NOMO-1 treated with DMSO at 0.1 percent for 48 hours (cell line): ENCODE data around the gene BTBD18.
A peak's percentile ranks its signal among the peaks of the same experiment; 100 is the strongest.

Experiments
- DNase-seq: peaks from one replicate; lab custom pipeline; 2025; ENCODE audit not compliant: unreplicated experiment; lab: John Stamatoyannopoulos, UW

Gene BTBD18

DNA sequence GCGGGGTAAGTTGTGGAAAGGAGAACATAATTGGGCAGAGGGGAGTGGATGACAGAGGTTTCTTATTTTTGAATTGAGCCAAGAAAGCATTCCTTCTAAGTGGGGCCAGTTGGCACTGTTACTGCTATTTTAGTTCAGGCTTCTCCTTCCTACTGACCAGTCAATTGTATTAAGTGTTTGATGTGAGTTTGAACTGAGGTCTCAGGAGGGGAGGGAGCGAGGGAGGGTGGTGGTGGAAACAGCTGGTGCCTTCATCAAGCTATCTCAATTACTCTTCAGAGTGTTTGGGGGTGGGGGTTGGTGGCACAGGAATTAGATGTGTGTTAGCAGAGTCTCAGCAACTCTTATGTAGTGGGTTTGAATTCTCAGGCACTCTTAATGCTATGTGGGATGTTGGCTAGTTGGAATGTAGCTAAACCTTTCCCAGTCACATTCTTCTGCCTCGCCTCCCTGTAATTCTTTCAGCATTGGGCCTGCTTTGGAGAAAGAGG lies 24.5 kb upstream of the BTBD18 start:
- DNase-seq: no peak

DNA sequence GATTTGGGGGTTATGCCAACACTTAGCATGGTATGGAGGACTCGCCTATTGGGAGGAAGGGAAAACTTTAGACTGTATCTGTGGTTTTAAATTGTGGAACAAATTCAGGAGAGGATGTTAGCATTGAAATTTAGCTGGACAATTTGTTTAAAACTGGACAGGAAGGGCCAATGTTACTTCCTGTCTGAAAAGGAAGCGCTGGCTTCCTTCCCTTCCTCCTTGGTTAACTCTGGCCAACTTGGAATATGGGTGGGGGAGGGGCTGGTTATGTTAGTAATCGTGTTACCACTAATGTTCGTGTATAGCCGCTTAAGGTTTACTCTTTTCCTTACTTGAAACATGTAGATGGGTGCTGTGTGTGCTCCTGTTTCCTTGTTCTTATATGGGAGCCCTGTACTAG lies 23.9 kb upstream of the BTBD18 start:
- no peak for DNase-seq

DNA sequence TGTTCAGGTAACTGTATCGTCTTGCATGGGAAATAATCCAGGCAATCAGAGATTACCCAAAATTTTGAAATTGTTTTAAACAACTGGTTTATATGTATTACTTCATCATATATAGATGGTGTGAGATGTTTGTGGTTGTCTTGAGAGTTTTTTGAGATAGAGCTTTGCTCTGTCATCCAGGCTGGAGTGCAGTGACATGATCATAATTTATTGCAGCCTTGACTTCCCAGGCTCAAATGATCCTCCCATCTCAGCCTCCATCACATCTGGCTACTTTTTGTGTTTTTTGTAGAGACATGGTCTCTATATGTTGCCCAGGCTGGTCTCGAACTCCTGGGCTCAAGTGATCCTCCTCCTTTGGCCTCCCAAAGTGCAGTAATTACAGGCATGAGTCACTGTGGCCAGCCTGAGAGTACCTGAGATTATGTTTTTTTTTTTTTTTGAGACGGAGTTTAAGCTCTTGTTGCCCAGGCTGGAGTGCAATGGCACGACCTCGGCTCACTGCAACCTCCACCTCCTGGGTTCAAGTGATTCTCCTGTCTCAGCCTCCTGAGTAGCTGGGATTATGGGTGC lies 21.5 kb upstream of the BTBD18 start:
- DNase-seq: no peak

DNA sequence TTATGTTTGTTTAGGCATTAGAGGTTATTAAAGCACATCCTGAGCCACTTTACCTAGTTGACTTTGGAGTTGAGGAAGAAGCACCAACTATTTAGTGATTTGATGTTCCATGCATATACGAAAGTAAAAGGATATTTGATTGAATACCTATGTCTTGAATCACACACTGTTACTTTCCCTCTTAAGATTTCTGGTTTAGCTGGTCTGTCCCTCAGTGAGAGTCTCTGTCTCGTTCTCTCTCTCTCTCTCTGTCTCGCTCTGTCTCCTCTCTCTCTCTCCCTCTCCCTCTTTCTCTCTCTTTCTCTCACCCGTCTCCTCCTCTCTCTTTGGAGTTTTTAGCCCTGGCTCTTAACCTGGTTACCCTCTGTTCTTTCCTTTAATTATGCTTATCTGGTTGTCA lies 20.9 kb upstream of the BTBD18 start:
- DNase-seq: no peak

DNA sequence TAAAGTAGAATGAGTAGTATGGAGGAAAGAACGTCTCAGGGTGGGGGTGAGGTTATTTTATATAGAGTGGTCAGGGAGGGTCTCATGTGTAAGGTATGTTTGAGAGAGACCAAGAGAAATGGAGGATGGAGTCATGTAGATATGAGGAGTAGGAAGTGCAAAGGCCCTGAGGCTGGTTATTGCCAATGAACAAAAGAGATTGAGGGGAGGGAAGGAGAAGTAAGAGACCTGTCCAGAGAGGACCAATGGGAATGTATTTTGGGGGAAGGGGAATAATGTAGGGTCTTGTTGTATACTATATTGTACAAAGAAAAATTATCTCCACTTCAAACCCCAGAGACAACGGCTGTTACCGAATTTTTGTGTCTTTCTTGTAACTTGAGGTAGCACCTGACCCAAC lies 19.7 kb upstream of the BTBD18 start:
- no peak for DNase-seq

DNA sequence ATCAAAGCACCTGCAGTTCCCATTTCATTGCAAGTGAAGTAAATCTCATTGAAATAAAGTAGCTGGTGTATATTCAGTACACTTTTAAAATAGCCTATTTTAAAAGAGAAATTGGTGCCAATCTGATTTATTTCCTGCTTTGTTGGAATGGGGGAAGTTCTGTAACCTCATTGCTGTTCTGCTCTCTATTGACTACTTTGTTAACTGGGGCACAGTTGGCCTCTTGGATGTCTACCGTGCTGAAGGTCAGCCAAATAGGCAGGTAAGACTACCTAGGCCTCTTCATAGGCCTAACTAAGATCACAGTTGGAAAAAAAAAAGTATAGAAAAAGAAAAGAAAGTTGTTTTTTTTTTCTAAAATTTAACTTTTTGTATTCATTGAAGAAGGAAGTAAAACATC lies 19.2 kb upstream of the BTBD18 start:
- no peak for DNase-seq

DNA sequence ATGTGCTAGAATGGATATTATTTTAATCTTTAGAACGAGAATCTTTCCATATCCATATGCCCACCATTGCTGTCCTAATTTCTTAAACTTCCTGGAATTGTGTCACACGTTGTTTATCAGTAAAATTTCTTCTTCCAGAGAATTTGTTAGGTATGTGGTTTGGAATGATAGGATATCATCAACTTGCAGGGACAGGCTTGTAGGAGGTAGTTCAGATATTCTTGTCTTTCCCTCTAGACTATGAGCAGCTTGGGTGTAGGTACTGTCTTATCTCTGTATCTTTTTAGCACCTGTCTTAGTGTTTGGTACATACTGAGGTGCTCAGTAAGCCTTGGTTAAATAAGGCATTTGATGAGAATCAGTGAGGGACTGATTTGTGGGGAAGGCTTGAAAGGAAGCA lies 13.4 kb upstream of the BTBD18 start:
- no peak for DNase-seq

DNA sequence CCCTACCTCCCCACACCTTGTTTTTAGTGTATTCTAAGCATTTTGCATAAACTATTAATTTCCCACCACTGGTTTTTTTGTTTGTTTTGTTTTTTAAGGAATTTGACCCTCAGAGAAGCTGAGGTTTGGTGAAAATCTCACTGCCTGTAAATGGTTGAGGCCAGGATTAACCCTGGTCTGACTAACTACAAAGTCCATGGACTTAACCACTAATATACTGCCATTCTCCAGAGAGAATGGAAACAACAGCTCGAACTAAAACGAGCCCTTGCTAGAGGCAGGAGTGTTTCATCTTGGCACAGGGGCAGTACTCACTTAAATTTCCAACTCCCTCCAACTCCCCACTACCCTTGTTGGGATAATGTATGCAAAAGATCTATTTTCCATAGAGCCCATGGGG lies 12.9 kb upstream of the BTBD18 start:
- no peak for DNase-seq

DNA sequence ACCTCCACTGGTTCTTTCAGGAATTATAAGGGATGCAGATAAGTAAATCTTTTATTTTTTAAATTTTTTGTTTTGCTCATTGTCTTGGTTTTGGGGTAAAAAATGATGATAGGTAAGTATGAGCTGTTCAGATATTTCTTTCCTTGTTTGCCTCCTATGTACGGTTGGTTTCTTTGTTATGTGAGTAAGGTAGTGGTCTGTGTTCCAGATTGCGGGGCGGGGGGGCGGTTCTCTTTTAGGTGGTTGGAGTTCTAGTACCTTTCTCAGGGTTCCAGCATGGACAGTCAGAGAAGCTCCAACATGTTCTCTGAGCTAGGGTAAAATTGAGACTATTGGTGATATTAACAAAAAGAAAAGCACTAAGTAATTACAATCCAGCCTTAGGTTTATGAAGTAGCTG lies 12.4 kb upstream of the BTBD18 start:
- no peak for DNase-seq

DNA sequence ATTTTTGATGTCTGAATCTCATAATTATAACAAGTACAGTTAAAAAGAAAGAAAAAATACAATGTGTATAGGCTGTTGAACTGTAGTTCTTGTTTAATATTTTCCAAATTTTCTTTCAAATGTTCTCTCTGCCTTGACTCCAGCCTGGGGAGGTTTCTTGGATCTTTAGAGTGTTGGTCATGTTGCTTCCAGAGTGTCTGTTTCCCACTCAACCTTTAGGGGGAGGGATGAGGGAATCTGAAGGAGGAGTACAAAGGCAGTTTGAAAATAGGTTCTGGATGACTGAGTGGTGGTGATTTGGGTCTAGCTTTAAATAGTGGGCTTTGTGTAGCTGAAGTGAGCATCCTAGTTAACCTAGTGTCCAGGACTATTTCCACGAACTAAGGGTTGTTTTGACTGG lies 11.9 kb upstream of the BTBD18 start:
- no peak for DNase-seq

DNA sequence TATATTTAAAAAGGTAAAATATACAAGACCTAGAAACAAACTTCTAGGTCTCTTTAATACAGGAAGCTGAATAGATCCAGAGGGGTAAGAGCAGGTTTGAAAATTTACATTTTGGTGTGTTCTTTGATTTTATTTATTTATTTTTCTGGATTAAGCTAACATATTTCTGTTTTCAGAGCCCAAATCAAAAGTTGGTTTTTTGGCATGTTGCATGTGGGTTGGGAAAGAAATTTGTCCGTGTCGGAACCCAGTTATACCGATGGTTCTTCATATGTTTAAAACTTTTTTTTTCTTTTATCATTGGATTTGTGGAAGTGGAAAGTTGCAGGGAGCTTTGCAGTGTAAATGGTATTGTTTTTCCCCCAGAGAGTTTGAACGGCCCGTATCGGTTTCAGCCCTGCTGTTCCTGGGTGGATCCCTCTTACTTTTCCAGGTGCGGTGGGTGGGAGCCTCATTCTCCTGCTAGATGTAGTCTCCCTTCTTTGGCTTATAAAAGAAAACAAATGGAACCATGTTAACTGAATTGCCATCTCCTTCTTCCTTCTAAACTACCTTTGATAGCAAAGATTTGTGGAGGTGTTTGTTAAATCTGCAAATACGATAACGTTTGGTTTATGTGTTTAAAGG lies 10.7 kb upstream of the BTBD18 start:
- no peak for DNase-seq

DNA sequence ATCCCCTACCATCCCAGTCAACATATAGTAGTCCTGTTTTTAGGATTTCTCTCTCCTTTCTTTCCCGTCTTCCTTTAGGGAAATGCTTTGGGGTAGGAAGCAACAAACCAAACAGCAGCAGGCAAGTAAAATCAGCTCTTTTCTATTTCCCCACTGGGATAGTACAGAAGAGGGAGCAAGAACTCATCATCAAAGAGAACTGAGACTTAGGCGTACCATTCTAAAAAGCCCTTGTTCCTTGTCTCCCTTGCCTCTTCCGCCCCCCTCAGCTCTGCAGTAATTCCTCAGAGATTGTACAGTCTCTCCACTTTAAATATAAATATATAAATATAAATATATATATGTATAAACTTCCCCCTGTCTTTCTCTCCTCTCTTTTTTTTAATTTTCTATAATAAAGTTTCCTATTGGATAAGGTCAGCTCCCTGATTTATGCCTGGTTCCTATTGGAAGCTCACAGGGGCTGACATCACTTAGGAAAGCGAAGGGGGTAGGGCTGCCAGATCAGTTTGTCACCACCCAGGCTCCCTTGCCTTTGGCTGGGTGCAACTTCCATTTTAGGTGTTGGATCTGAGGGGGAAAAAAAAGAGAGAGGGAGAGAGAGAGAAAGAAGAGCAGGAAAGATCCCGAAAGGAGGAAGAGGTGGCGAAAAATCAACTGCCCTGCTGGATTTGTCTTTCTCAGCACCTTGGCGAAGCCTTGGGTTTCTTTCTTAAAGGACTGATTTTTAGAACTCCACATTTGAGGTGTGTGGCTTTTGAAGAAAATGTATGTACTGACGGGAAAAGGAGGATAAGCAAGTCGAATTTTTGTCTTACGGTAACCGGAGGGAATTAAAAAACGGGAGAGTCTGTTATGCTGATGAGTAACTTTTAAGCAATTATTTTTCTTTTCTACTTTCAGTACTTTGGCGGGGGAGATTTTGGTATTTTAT lies 9.9 kb upstream of the BTBD18 start, which contains the start of gene CTNND1:
CTNND1 (plus strand) TSS at position 502 of the 934 bp plus-strand sequence. CDS start 29,677 bp downstream, outside the sequence.
- DNase-seq: no peak

DNA sequence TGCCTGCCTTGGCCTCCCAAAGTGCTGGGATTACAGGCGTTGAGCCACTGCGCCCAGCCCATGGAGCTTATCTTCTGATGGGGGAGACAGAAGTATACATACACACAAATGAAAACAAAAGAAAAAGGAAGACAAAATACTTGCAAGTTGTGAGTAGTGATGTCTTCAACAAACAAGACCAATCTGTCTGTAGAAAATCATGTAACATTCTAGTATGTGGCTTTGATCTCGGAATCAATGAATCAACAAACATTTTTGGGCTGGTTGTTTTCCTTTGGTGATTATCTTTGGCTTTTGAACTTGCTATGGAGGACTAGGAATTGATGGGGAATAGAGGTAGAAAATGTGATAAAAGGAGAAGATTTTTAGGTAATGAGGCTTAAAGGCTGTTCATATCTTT lies 6.6 kb upstream of the BTBD18 start:
- DNase-seq: no peak

DNA sequence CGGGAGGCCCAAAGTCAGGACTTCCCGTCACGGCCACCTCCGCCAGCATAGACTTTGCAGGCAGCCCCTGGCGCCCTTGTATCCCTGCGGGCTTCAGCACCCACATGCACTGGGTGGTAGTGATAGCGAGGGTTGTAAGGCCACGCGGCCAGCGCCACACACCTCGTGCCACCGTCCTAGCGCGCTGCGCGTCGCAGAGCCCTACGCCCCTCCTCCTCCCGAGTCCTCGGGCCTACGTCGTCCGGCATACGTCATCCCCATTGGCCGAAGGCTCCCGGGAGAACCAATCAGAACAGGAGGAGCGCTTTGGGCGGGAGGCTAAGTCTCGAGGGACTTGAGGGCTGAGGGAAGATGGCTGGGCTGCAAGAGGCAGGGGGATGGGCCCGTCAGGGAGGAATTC lies 1.3 kb upstream of the BTBD18 start:
- no peak for DNase-seq

DNA sequence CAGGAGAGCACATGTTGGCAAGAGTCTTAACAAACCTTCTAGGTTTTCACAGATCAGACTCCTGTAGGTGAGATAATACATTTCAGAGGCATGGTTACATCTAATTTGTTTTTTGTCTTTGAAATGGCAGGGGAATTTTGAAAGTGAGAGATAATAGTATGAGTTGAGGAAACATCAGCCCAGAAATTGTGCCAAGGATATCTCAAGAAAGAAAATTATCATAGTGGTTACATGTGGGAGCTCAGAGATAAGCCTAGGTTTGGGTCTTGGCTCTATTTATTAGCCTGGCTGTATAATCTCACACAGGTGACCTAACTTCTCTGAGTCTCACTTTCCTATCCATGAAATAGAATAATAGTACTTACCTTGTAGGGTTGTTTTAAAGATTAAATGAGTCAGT lies 443 bp downstream of the BTBD18 start:
- DNase-seq: no peak

DNA sequence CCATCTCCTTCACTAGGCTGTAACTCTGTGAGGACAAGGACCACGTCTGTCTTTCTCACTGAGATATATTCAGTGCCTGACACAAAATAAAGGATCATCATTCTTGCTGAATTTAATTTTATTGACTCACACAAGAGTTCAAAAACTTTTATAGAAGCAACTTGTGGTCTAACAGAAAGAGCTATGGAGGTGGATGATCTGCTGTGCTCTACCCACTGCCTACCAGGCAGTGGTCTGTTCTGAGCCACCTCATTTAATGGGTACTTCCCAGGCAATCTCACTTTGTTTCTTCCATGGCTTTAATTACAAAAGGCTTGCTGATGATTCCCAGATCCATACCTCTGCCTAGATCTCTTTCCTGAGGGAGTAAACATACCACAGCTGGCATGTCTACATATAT lies 4.7 kb downstream of the BTBD18 start:
- no peak for DNase-seq

DNA sequence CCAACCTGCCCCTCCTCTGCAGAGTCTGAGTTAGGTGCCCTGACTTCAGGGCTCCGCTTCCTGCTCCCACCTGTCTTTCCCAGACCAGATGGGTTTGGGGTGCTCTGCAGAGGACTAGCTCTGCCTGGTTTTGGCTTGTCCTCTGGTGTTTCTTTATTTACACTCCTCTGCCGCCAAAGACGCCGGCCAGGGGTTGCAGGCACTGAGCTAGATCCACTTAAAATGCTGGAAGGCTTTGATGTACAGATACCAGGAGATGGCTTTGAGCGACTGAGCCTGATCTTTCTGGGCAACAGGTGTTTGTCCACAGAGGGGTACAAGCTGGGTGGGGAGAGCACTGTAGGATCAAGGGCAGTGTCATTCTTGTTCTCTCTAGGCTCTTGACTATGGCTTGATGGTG lies 6.4 kb downstream of the BTBD18 start:
- no peak for DNase-seq

DNA sequence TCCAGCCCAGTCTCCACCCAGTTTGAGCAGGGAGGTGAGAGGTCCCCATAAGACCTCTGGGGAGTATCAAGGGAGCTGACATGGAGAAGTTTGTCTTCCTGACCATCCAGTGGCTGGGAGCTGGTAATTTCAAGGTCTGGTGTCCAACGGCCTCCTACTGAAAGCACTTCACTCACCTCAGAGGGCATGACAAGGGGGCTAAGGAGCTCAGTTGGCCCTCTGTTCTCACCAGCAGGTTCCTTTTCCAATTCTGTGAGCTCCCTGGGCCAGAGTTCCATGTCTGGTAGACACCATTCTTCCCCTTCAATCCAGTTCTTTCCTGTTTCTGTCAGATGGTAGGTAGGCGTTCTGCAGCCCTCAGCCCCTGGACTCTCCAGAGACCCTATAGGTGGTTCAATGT lies 7.3 kb downstream of the BTBD18 start:
- no peak for DNase-seq

DNA sequence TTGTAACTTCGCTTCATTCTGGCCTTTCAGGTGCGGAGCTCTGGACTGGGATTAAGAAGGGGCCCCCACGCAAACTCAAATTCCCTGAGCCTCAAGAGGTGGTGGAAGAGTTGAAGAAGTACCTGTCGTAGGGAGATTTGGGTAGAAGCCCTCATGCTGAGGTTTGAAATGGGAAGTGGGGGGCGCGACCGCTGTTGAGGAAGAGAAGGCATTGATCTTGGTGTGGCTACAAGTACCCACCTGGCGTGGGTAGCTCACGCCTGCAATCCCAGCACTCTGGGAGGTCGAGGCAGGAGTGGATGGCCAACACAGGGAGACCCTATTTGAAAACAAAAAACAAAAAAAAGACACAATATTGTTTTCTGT lies 9.5 kb downstream of the BTBD18 start:
- DNase-seq: peak; percentile 12

DNA sequence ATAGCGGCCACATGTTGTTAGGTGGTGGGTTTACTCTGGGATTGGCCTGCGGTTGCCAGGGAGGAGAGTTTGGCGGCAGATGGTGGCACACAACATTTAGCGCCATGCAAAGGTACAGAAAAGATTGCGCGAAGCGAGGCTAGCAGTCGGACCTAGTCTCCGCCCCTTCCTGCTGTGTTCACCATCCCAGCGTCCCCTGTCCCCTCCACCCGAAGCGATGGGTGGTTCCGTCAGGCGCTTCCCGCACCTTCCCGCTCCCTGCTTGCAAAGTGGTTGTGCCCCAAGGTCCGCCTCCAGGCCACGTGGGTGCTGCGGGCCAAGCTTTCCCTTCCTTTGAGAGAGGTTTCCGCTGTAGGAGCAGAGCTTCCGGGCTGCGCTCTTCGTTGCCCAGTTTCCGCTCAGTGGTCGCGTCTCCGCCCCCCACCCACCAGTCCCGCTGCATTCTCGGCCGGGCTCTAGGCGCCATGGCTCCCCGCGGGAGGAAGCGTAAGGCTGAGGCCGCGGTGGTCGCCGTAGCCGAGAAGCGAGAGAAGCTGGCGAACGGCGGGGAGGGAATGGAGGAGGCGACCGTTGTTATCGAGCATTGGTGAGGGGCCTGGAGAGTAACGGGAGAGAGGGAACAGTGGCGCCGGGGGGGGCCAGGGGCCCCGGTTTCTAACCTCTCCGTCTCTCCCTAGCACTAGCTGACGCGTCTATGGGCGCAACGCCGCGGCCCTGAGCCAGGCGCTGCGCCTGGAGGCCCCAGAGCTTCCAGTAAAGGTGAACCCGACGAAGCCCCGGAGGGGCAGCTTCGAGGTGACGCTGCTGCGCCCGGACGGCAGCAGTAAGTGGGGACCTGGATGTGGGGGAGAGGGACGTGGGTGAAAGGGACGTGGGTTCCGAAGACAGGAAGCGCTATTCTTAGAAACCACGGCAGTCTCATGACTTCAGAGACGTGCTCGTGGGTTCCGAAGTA lies 10.2 kb downstream of the BTBD18 start, which contains the start of gene SELENOH:
SELENOH (plus strand) TSS at position 360 of the 955 bp plus-strand sequence; CDS start at position 465, 105 bp downstream.
- DNase-seq: peak; percentile 97
